Epithelial cell of esophagus (primary cell): ENCODE measurements around the gene LPIN2.
"Not testable (repeated sequence)": the region's sequence is repeated elsewhere in the genome, so short reads cannot be mapped to it uniquely, and the experiment has no call there.

Source experiments
- DNase-seq: peaks from one replicate; pipeline ENCODE4 v3.0.0; 2010; ENCODE audit warnings: low read depth
- H3K4me3 ChIP-seq: 2 replicates; pipeline ENCODE4 v1.5.1; 2011; ENCODE audit warnings: mild to moderate bottlenecking, low read length, control low read depth
- CTCF ChIP-seq: IDR thresholded peaks from 2 replicates; pipeline ENCODE4 v1.5.1; 2011; ENCODE audit warnings: low read depth, mild to moderate bottlenecking, low read length, control low read depth, inconsistent platforms; ENCODE audit not compliant: insufficient read depth; ENCODE audit errors: missing control alignments

The LPIN2 gene

GRCh38 chr18:3014503-3015203, 1.7 kb upstream of the LPIN2 start:
- H3K4me3 ChIP-seq = no peak overlapping the region
- TF ChIP-seq CTCF = no peak
- DNase-seq = no peak

GRCh38 chr18:3012136-3013023, 564 bp downstream of the LPIN2 start:
- no peak for DNase-seq
- no peak for TF ChIP-seq CTCF
- H3K4me3 ChIP-seq = peak overlapping the region; percentile 36

GRCh38 chr18:3010086-3010485, 2.9 kb downstream of the LPIN2 start:
- H3K4me3 ChIP-seq = no peak overlapping the region
- DNase-seq = no peak
- no peak for TF ChIP-seq CTCF

- no peak overlapping the region for H3K4me3 ChIP-seq
- TF ChIP-seq CTCF = no peak
- DNase-seq = peak; percentile 41
These were observed 4.4 kb downstream of the LPIN2 start for GRCh38 chr18:3008541-3008940.

GRCh38 chr18:3007491-3007890, 5.5 kb downstream of the LPIN2 start:
- no peak for TF ChIP-seq CTCF
- DNase-seq = no peak
- H3K4me3 ChIP-seq = no peak overlapping the region

- no peak for DNase-seq
- TF ChIP-seq CTCF = no peak
These were observed 7.5 kb downstream of the LPIN2 start for GRCh38 chr18:3005462-3005861.

GRCh38 chr18:3003766-3004165, 9.2 kb downstream of the LPIN2 start:
- DNase-seq, H3K4me3 ChIP-seq: not testable (repeated sequence)

More at GRCh38 chr18:3005462-3005861, 7.5 kb downstream of the LPIN2 start:
- H3K4me3 ChIP-seq = no peak overlapping the region
